Measurements from ENCODE around the gene C1QTNF3.
"Not testable (repeated sequence)": the region's sequence is repeated elsewhere in the genome, so short reads cannot be mapped to it uniquely, and the experiment has no call there.

The C1QTNF3 gene

GRCh38 chr5:34051374-34051980, 8.5 kb upstream of the C1QTNF3 start:
- DNase-seq (ENCODE audit: low spot score): no peak

- no peak for DNase-seq (ENCODE audit: low spot score)
Observed at GRCh38 chr5:34047774-34048572, 5.0 kb upstream of the C1QTNF3 start.

GRCh38 chr5:34047143-34047542, 4.1 kb upstream of the C1QTNF3 start:
- DNase-seq (ENCODE audit: low spot score): no peak

- DNase-seq (ENCODE audit: low spot score): no peak
Observed at GRCh38 chr5:34045996-34046395, 3.0 kb upstream of the C1QTNF3 start.

GRCh38 chr5:34045023-34045422, 2.0 kb upstream of the C1QTNF3 start:
- DNase-seq (ENCODE audit: low spot score): no peak

GRCh38 chr5:34042321-34042720, 692 bp downstream of the C1QTNF3 start:
- no peak for DNase-seq (ENCODE audit: low spot score)

- DNase-seq (ENCODE audit: low spot score): no peak
Observed at GRCh38 chr5:34041247-34041972, 1.6 kb downstream of the C1QTNF3 start.

GRCh38 chr5:34040472-34040871, 2.5 kb downstream of the C1QTNF3 start:
- DNase-seq (ENCODE audit: low spot score): no peak

GRCh38 chr5:34039398-34040157, 3.4 kb downstream of the C1QTNF3 start:
- no peak for DNase-seq (ENCODE audit: low spot score)

GRCh38 chr5:34038838-34039237, 4.2 kb downstream of the C1QTNF3 start:
- DNase-seq (ENCODE audit: low spot score): no peak

GRCh38 chr5:34038390-34038789, 4.6 kb downstream of the C1QTNF3 start:
- DNase-seq (ENCODE audit: low spot score): no peak

GRCh38 chr5:34037726-34038125, 5.3 kb downstream of the C1QTNF3 start:
- DNase-seq (ENCODE audit: low spot score): no peak

GRCh38 chr5:34035756-34036155, 7.3 kb downstream of the C1QTNF3 start:
- DNase-seq (ENCODE audit: low spot score): no peak

- DNase-seq (ENCODE audit: low spot score): no peak
Observed at GRCh38 chr5:34034534-34035327, 8.3 kb downstream of the C1QTNF3 start.

GRCh38 chr5:34031966-34032365, 11.0 kb downstream of the C1QTNF3 start:
- DNase-seq (ENCODE audit: low spot score): no peak

- no peak for DNase-seq (ENCODE audit: low spot score)
Observed at GRCh38 chr5:34031117-34031516, 11.9 kb downstream of the C1QTNF3 start.

GRCh38 chr5:34030585-34030984, 12.4 kb downstream of the C1QTNF3 start:
- not testable (repeated sequence) for DNase-seq (ENCODE audit: low spot score)

GRCh38 chr5:34030048-34030447, 13.0 kb downstream of the C1QTNF3 start:
- no peak for DNase-seq (ENCODE audit: low spot score)

- DNase-seq (ENCODE audit: low spot score): no peak
Observed at GRCh38 chr5:34028349-34028748, 14.7 kb downstream of the C1QTNF3 start.

- no peak for DNase-seq (ENCODE audit: low spot score)
Observed at GRCh38 chr5:34026089-34026761, 16.8 kb downstream of the C1QTNF3 start.
